HG03095 (cell line): ENCODE data around the gene POU2F1.

ENCODE experiments used
- ATAC-seq: cut with Tn5 transposase; IDR thresholded peaks from one replicate; pipeline ENCODE4 v1.9.1; 2021; ENCODE audit warnings: moderate library complexity; ENCODE audit not compliant: unreplicated experiment

The POU2F1 gene

DNA sequence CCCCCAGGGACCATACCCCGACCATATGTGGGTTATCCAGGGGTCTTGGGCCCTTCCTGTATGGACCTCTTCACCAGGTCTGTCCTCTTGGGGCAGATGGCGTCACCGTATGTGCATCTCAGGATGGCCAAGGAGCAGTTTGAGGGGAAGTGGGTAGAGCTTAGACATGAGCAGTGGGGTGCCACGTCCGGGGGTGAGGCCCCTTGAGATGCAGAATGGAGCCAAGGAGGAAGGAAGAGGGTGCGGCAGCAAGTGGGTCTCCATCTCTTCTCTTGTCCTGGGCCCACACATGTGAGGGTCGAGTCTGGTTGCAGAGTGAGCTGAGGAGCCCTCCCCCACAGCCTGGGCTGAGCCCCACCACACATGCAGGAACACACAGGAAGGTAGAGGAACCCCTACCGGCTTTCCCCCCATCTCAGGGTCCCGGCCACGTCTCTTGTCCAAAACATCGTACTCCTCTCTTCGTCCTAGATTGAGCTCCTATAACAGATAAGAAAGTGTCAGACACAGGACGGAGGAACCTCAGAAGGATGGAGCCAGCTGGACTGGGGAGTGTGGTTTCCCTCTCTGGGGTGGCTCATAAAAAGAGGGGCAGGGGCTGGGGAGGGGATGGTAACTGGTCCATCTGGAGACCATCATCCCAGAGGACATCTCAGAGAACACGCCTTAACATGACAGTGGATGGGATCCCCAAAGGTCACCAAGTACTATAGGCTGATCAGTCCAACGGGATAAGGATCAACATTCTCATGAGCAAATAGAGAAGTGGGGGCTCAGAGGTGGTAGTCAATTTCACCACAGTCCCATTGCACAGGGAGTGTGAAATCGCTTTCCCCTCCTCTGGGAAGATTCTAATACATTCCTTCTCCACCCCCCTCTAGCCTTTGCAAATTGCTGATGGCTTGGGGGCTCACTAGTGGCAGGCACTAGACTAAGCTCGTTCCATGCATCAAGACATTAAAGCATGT, 217.8 kb downstream of the POU2F1 start:
- no peak for ATAC-seq

DNA sequence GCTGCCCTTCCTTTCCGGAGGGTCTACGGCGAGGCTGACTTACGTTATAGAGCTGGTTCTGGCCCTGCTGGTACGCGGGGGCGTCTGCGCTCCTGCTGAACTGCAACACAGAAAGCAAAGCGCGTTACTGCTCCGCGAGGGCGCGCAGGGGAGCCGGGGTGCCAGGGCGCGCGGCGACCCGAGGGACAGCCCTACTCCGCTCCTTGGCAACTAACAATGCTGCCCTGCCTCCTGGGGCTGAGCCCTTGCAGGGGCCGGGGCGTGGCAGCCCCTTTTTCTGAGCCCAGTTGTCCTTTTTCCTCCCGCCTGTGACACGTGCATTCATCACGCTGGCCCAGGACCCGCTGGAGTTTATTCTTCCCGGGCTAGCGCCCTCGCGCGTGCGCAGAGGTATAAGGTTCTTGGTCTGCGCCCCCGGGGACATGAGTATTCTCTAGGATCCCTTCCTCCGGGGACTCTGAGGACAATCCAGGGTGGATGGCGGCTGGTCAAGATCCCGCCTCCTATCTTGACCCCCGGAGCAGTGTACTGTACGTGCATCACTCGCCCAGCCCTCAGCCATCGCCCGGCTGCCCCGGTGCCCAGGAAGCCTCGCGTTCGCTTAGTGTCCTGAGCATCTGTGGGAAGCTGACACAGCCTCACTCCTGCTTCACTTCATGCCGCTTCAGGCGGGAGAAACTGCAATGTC, 218.8 kb downstream of the POU2F1 start:
- no peak for ATAC-seq

- ATAC-seq: no peak
These were observed 219.7 kb downstream of the POU2F1 start for GRCh38 chr1:167440345-167440744.

DNA sequence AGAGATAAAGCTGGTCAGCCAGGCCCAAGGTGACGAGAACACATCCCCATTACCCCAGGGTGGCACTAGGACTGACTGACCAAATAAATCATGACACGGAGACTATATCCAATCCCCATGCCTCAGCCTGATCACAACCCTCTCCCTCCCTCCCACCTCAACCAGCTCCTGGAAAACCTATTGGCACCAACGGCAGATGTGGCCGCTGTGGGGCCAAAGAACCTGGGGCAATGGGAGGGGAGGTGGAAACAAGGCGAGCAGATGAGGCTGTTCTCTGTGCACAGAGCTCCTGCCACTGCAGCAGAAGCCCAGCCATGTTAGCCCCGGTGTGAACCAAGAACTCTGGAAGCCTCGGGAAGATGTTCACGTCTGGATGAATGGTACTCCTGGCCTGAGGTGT, 220.1 kb downstream of the POU2F1 start:
- ATAC-seq: no peak

GRCh38 chr1:167441222-167441621, 220.5 kb downstream of the POU2F1 start:
- ATAC-seq: no peak

DNA sequence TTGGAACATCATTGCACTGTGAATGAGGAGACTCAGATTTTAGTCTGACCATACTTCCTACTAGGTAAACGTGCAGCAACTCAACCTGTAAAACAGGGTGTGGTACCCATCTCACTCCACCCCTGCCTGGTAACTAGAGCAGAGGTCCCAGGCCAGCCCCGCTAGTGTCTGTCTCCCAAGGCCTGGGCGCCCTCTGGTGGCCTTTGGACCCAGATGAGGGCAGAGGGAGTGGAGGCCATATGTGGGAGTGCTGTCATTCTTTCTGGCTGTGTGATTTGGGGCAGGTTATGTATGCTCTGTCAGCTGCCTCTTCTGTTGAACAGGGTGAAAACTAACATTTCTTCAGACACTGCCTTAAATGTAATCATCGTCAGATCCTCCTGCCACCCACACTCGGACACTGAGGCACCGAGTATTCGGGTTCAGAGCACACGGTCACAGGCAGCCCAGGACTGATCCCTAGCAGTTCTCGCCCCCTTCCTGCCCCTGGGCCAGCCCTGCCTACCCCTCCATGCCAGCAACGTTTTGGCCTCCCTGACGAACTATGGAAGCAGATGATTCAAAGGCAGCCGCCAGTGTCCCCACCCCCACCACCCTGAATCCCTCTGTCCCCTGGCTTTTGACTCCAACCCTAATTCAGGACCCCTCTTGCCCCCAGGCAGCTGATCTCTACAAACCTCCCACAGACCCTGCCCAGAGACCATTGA, 221.6 kb downstream of the POU2F1 start:
- peak; percentile 87 for ATAC-seq

- no peak for ATAC-seq
These were observed 222.3 kb downstream of the POU2F1 start for GRCh38 chr1:167442854-167443565.

GRCh38 chr1:167443757-167444156, 223.1 kb downstream of the POU2F1 start:
- ATAC-seq: no peak

GRCh38 chr1:167446966-167447365, 226.3 kb downstream of the POU2F1 start:
- no peak for ATAC-seq

DNA sequence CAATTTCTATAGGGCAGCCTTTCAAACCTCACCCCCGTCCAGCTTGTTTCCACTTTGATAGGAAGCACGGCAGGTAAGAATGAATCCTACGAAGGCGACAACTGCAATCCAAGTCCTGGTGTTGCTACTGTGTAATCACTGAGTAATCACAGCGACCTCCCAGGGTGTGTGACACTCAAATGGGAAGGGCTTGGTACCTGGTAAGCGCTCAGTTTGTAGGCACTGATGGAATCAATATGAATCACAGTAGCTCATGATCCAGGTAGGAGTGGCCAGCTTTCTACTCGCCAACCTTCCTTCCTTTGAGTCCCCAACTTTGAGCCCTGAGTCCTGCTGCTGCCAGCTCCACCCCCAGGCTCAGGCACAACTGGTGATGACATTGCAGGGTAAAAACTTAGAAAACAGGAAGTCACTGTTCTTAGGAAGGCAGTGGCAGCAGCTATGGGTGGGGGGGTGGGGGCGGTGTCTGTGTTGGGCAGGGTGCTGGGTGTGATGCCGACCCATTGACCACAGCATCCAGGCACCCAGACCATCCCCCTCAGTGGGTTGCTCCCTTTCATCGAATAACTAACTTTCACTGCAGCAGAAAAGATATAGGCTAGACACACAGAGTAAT, 226.9 kb downstream of the POU2F1 start:
- no peak for ATAC-seq

- ATAC-seq: no peak
These were observed 230.2 kb downstream of the POU2F1 start for GRCh38 chr1:167450843-167451242.

- ATAC-seq: no peak
These were observed 231.8 kb downstream of the POU2F1 start for GRCh38 chr1:167452483-167452882.

- ATAC-seq: no peak
These were observed 232.4 kb downstream of the POU2F1 start for GRCh38 chr1:167453123-167453522.

GRCh38 chr1:167454304-167454893, 233.7 kb downstream of the POU2F1 start:
- ATAC-seq: no peak

GRCh38 chr1:167454894-167455785, 234.5 kb downstream of the POU2F1 start:
- ATAC-seq: peak; percentile 55

DNA sequence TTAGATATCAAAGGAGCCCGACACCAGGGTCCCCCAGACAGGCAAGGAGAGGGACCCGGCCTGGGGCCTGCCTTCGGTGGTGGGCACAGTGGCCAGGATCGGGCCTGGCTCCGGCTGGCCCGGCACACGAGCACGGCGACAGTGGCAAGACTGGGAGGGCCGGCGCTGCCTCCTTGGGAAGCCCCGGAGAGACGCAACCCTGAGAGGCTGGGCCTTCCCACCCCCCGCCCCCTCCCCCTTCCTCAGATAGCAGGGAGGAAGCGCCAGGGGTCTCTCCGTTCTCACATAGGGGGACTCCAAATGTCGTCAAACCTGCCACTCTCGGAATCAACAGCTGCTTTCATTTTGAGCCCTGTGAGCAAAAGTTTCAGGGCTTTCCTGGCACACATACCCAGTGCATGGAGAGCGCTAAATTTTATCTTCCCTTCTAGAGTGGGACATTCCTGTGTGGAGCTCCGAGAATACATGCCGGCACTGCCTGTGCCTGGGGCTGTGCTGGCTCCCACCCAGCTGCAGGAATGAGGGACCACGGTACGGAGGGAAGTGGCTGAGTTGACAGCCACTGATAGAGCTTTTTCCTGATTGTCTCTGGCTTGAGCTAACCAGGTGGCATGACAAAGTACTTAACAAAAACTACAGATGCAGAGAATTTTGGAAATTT, 235.2 kb downstream of the POU2F1 start:
- ATAC-seq: peak; percentile 42

- no peak for ATAC-seq
These were observed 235.8 kb downstream of the POU2F1 start for GRCh38 chr1:167456524-167456923.

- no peak for ATAC-seq
These were observed 236.2 kb downstream of the POU2F1 start for GRCh38 chr1:167456926-167457325.
